Mucosa of rectum (tissue), 2 donors: Measurements from ENCODE around the gene RNF146.
"Not testable (repeated sequence)": the region's sequence is repeated elsewhere in the genome, so short reads cannot be mapped to it uniquely, and the experiment has no call there.

ENCODE experiments used
- H3K27ac ChIP-seq, 2 donors: one replicate each; pipeline ENCODE4 v1.7.0; 2013; ENCODE audit warnings: inconsistent platforms in 2 of 2, low read depth in 2 of 2, low read length in 2 of 2
- H3K27me3 ChIP-seq, 2 donors: one replicate each; pipeline ENCODE4 v1.7.0; 2013; ENCODE audit warnings: low read length in 2 of 2; ENCODE audit not compliant: control insufficient read depth in 2 of 2, insufficient read depth in 2 of 2
- H3K36me3 ChIP-seq, 2 donors: one replicate each; pipeline ENCODE4 v1.7.0; 2013; ENCODE audit warnings: low read length in 2 of 2; ENCODE audit not compliant: control insufficient read depth in 2 of 2, insufficient read depth in 2 of 2
- H3K4me1 ChIP-seq, 2 donors: one replicate each; pipeline ENCODE4 v1.7.0; 2013; ENCODE audit warnings: low read length in 2 of 2, mild to moderate bottlenecking in 1 of 2; ENCODE audit not compliant: control insufficient read depth in 2 of 2, insufficient read depth in 2 of 2
- H3K4me3 ChIP-seq, 2 donors: one replicate each; pipeline ENCODE4 v1.7.0; 2013; ENCODE audit warnings: low read length in 2 of 2
- H3K9ac ChIP-seq, 2 donors: one replicate each; pipeline ENCODE4 v1.7.0; 2013; ENCODE audit warnings: low read length in 2 of 2, low read depth in 1 of 2, mild to moderate bottlenecking in 1 of 2
- H3K9me3 ChIP-seq, 2 donors: one replicate each; pipeline ENCODE4 v1.7.0; 2013; ENCODE audit warnings: low read length in 2 of 2; ENCODE audit not compliant: control insufficient read depth in 2 of 2
- donor health status: healthy.
- donor health status: Normal muscosa, but diverticular disease.

RNF146 gene

GRCh38 chr6:127302728-127303660, 36.3 kb downstream of the RNF146 start:
- H3K27me3 ChIP-seq: no peaks in the 10 kb centered on the region
- H3K9me3 ChIP-seq: peaks cover 0 to 1% of the 10 kb centered on the region in 2 donors
- peak overlapping the region; percentile 3 to 73 for H3K27ac ChIP-seq
- H3K4me3 ChIP-seq: no peak overlapping the region
- no peaks in the 10 kb centered on the region for H3K4me1 ChIP-seq
- peaks cover 0 to 7% of the 10 kb centered on the region in 2 donors for H3K36me3 ChIP-seq
- H3K9ac ChIP-seq: peak overlapping the region in 1 of 2 donors; percentile 4

GRCh38 chr6:127303917-127304316, 37.3 kb downstream of the RNF146 start:
- H3K9me3 ChIP-seq: peaks cover 0 to 2% of the 10 kb centered on the region in 2 donors

DNA sequence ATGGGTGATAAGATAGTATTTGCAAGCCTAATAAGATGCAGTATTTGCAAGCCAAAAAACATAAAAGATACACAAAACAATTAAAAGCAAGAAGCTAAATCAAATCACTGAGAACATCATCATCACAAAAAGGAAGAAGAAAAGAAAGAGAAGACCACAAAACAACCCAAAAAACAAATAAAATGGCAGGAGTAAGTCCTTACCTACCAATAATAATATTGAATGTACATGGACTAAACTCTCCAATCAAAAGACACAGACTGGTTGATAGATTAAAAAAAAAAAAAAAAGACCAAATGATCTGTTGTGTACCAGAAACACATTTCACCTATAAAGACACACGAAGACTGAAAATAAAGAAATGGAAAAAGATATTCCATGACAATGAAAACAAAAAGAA, 39.1 kb downstream of the RNF146 start:
- H3K9ac ChIP-seq: no peak overlapping the region

More at GRCh38 chr6:127303917-127304316, 37.3 kb downstream of the RNF146 start:
- no peak overlapping the region for H3K4me3 ChIP-seq
- H3K27me3 ChIP-seq: no peaks in the 10 kb centered on the region
- H3K27ac ChIP-seq: peak overlapping the region in 1 of 2 donors; percentile 73
- H3K36me3 ChIP-seq: peaks cover 0 to 7% of the 10 kb centered on the region in 2 donors
- H3K4me1 ChIP-seq: no peaks in the 10 kb centered on the region
- H3K9ac ChIP-seq: no peak overlapping the region

GRCh38 chr6:127317388-127318128, 50.9 kb downstream of the RNF146 start:
- peaks cover 12 to 16% of the 10 kb centered on the region in 2 donors for H3K36me3 ChIP-seq
- no peaks in the 10 kb centered on the region for H3K4me1 ChIP-seq
- no peaks in the 10 kb centered on the region for H3K27me3 ChIP-seq
- no peak overlapping the region for H3K4me3 ChIP-seq
- H3K9me3 ChIP-seq: no peaks in the 10 kb centered on the region
- H3K27ac ChIP-seq: no peak overlapping the region
- no peak overlapping the region for H3K9ac ChIP-seq

More for the DNA sequence above, 39.1 kb downstream of the RNF146 start:
- H3K4me1 ChIP-seq: no peaks in the 10 kb centered on the region
- no peak overlapping the region for H3K27ac ChIP-seq
- H3K4me3 ChIP-seq: no peak overlapping the region
- peaks cover 0 to 2% of the 10 kb centered on the region in 2 donors for H3K9me3 ChIP-seq
- no peaks in the 10 kb centered on the region for H3K27me3 ChIP-seq
- H3K36me3 ChIP-seq: peaks cover 0 to 3% of the 10 kb centered on the region in 2 donors

GRCh38 chr6:127319686-127320085, 53.0 kb downstream of the RNF146 start:
- Histone ChIP-seq H3K9me3 (no peaks in the 10 kb centered on the region), H3K27me3 (no peaks in the 10 kb centered on the region), H3K27ac (no peak overlapping the region), H3K36me3 (peaks cover 6 to 12% of the 10 kb centered on the region in 2 donors), H3K4me3 (no peak overlapping the region), H3K4me1 (no peaks in the 10 kb centered on the region), H3K9ac (no peak overlapping the region)

- Histone ChIP-seq H3K9me3 (no peaks in the 10 kb centered on the region), H3K27me3 (no peaks in the 10 kb centered on the region), H3K9ac (no peak overlapping the region), H3K36me3 (peaks cover 0 to 12% of the 10 kb centered on the region in 2 donors), H3K4me3 (no peak overlapping the region), H3K4me1 (no peaks in the 10 kb centered on the region), H3K27ac (no peak overlapping the region)
Measured at GRCh38 chr6:127328043-127328609, 61.5 kb downstream of the RNF146 start.

- H3K27ac ChIP-seq, H3K27me3 ChIP-seq, H3K9me3 ChIP-seq, H3K4me3 ChIP-seq, H3K4me1 ChIP-seq, H3K9ac ChIP-seq, H3K36me3 ChIP-seq: not testable (repeated sequence)
Measured at GRCh38 chr6:127331256-127331655, 64.6 kb downstream of the RNF146 start.

DNA sequence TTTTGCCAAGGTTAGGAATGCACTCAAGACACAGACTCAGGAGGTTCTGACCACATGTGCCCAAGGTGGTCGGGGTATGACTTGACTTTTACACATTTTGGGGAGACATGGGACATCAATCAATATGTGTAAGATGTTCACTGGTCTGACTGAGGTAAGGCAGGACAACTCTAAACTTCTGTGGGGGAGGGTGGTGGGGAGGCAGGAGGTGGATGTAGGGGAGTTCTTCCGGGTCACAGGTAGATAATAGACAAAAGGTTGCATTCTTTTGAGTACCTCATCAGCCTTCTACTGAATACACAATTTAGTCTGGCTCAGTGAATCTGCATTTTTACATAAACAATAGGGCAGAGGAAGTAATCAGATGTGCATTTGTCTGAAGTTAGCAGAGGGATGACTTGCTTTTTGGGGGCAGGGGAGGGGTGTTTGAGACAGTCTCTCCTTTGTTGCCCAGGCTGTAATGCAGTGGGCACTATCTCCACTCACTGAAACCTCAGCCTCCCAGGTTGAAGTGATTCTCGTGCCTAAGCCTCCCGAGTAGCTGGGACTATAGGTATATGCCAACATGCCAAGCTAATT, 65.8 kb downstream of the RNF146 start:
- Histone ChIP-seq H3K36me3 (no peaks in the 10 kb centered on the region), H3K9ac (no peak overlapping the region), H3K27me3 (no peaks in the 10 kb centered on the region), H3K4me3 (no peak overlapping the region), H3K27ac (no peak overlapping the region), H3K9me3 (no peaks in the 10 kb centered on the region), H3K4me1 (no peaks in the 10 kb centered on the region)
